ENCODE measurements around the gene GNA12.
"Not testable (repeated sequence)": the region's sequence is repeated elsewhere in the genome, so short reads cannot be mapped to it uniquely, and the experiment has no call there.

Gene GNA12

DNA sequence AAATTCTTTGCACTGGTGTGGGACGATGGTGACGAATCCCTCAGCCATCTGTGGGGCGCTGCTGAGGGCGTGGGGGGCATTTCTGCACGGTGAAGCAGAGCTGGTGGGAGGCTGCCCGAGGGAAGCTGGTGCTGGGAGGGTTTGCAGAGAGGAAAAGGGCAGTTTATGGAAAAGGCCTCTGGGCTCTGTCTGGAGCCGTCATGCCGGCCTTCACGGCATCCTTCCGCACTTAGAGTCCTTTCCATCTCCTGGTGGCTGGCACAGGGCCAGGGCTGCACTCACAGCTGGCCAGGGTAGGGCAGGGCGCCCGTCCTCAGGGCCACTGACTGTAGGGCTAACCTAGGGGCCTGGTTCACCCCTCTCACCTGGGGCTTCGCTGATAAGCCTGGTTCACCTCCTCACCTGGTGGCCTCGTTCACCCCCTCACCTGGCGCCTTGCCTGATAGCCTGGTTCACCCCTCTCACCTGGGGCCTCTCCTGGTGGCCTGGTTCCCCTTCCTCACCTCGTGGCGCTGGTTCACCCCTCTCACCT is 156.7 kb downstream of the GNA12 start:
- no peak for TF ChIP-seq CTCF (IDR thresholded peaks at IDR 0.05; ENCODE audit: extremely low read depth, missing control alignments)
- no peak for DNase-seq (ENCODE audit: low spot score)

- DNase-seq (ENCODE audit: low spot score), result no peak
- no peak for TF ChIP-seq CTCF (IDR thresholded peaks at IDR 0.05; ENCODE audit: extremely low read depth, missing control alignments)
These were observed 158.0 kb downstream of the GNA12 start for GRCh38 chr7:2686101-2686500.

GRCh38 chr7:2684501-2684900 is 159.6 kb downstream of the GNA12 start:
- TF ChIP-seq CTCF (IDR thresholded peaks at IDR 0.05; ENCODE audit: extremely low read depth, missing control alignments), result no peak
- DNase-seq (ENCODE audit: low spot score), result no peak

DNA sequence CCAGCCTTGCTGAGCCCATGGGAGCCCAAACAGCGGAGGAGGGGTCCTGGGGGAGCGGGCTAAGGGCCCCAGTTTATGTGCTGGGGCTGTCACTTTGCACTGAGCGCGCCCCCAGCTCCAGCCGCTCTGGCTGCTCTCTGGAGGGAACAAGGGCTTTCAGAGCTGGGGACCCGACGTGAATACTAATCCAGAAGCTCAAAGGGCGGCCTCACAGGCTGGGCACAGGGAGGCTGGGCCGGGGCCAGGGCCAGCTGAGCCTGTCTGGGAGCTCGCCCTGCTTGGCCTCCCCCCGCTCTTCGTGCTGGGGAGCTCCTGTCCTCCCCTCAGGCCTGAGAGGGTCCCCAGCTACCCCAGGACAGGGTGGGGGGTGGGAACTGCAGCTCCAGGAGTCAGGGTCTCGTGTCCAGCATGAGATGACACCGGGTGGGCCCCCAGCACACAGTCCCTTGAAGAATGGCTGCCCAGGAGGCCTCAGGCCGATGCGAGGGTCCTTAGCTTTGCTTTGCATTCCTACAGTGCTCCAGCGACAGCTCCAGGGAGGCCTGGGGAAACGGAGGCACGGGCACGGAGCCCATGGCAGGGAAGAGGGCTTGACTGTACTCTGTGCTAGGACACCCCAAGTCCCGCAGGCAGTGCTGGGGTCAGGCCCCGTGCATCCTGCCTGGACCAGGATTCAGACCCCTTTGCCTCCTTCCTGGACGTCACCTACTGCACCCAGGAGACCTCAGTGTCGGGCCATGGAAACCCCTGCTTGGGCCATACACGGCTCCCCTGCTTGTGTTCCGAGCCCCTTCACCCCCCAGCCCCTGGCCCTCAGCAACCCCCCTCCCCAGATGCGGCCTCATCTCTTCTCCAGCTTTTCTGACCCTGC is 161.9 kb downstream of the GNA12 start:
- TF ChIP-seq CTCF (IDR thresholded peaks at IDR 0.05; ENCODE audit: extremely low read depth, missing control alignments), result no peak
- DNase-seq (ENCODE audit: low spot score), result no peak

- TF ChIP-seq CTCF (IDR thresholded peaks at IDR 0.05; ENCODE audit: extremely low read depth, missing control alignments), result peak; percentile 63
- peak; percentile 88 for DNase-seq (ENCODE audit: low spot score)
These were observed 163.2 kb downstream of the GNA12 start for GRCh38 chr7:2680792-2681490.

- TF ChIP-seq CTCF (IDR thresholded peaks at IDR 0.05; ENCODE audit: extremely low read depth, missing control alignments), result no peak
- DNase-seq (ENCODE audit: low spot score), result no peak
These were observed 163.9 kb downstream of the GNA12 start for GRCh38 chr7:2680256-2680655.

DNA sequence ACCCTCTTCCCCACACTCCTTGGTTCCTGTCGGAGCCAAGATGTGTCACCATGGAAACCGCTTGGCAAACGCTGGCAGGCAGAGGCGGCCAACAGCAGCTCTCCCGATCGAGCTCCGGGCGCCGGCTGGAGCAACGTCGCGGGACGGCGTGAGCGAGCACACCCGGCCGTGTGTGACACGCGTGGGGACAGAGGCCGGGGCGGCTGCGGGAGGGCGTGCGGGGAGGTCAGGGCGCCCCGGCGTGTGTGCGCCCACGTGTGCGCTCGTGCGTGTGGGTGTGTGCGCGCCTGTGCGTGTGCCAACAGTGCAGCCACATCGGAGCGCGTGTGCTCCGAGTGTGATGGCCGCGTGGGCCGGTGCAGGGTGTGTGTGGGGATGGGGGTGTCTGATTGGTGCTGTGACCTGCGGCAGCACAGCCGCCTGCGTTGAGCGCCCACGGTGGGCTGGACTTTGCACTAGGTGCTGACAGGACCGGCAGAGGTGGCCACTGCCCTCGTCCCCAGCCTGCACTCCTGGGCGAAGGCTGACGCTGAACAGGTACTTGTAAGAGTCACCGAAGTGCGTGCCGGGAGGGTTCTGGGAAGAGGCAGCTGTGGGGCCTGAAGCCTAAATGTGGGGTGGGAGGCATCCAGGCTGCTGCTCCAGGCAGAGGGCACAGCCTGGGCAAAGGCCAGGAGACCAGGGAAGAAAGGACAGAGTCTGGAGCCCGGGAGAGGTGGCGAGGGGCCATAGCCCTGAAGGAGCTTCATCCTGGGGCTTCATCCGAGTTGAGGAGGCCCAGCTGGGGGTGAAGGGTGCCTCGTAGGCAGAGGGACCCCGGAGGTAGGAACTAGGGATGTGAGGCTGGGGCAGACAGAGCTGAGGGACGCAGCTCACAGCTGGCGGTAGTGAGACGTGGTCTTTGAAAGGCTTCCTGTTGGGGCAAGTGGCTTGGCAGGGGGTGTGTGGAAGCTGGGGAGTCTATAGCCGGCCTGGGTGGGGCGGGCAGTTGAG is 164.7 kb downstream of the GNA12 start:
- not testable (repeated sequence) for DNase-seq (ENCODE audit: low spot score)

DNA sequence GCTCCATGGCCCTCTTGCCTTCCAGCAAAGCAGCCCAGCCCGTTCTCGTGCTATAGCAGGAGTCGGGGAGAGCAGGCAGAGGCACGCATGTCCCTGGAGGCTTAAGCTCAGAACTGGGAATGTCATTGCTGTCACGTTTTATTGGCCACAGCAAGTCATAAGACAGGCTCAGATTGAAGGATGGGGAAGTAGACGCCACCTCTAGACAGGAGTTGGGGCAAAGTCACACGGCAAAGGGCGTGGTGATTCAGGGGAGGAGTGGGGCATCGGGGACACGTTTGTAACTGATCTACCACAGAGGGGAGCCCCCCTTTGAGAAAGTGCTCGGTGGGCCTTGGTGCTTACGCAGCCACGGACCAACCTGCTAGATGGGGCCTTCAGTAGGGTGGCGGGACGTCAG is 165.7 kb downstream of the GNA12 start:
- DNase-seq (ENCODE audit: low spot score), result not testable (repeated sequence)
